Midbrain (tissue), 1 donor: ENCODE results near the gene NRXN3.
"Not testable (repeated sequence)": the region's sequence is repeated elsewhere in the genome, so short reads cannot be mapped to it uniquely, and the experiment has no call there.

Source experiments
- DNase-seq: peaks from one replicate; lab custom pipeline; 2025; lab: John Stamatoyannopoulos, UW

NRXN3 gene

DNA sequence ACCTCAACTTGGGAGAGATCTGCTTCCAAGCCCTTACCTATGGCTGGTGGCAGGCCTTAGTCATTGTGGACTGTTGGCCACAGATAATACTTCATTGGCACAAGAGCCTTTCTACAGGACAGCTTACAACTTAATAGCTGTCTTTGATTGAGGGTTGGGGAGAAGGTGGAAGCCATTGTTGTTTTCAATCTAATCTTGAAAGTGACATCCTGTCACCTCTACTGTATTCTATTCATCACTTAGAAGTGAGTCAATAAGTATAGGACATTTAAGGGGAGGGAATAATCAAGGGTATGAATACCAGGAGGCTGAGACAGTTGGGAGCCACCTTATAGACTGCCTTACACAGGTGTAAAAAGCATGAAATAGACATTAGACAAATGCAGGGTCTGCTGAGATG lies 906.3 kb downstream of the NRXN3 start:
- DNase-seq: no peak

- no peak for DNase-seq
Observed at GRCh38 chr14:79077096-79077495, 906.9 kb downstream of the NRXN3 start.

DNA sequence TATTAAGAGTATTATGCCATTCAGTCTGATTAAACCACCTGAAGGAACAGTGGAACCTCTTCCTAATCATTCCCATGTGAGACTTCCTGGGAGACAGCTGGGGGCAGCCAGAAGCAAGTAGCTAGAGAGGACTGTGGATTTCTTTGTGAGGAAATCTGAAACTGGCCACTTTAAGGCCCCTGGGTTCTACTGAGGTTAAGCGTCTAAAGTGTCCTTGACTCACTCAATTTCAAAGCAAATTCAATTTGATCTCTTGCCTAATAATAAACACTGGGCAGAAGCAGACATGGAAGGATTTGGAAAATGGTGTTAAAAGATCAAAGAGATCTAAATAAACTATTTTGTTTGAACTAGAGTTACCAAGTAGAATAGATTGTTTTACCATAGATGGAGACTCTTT lies 909.9 kb downstream of the NRXN3 start:
- no peak for DNase-seq

GRCh38 chr14:79082883-79083282 lies 912.7 kb downstream of the NRXN3 start:
- no peak for DNase-seq

DNA sequence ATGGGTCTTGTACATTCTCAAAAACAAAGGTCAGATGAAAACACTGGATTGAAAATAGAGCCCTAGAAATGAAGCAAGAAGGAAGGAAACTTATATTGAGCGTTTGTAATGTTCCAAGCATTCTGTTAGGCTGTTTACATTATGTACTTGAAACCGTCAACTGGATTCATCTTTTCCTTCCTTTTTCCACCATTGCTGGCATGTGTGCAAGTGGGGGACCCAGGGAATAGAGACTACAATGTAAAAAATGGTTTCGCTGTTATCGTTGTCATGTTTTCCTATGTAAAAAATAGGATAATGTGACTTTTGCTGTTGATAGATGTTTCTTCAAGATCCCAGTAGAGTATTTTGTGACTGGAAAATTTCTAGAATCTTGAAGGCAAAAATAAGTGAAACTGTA lies 913.2 kb downstream of the NRXN3 start:
- no peak for DNase-seq

DNA sequence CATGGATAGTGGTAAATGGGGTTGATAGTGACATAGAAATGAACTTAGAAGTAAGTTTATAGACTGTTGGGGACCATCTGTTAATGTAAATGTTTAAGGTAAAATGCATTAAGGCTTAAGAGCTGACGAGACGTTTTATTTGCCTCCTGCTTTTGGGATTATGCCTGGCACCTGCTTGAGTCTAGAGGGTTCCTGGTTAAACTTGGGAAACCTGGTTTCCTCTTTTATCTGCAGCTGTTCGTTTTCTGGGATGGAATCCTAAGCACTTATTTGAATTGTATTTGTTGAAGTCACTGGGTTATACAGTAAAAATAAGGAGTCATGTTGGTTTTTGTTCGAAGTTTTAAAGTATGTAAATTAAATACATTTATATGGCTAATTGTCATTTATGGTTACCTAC lies 914.7 kb downstream of the NRXN3 start:
- DNase-seq: no peak

- DNase-seq: no peak
Observed at GRCh38 chr14:79089576-79089975, 919.4 kb downstream of the NRXN3 start.

DNA sequence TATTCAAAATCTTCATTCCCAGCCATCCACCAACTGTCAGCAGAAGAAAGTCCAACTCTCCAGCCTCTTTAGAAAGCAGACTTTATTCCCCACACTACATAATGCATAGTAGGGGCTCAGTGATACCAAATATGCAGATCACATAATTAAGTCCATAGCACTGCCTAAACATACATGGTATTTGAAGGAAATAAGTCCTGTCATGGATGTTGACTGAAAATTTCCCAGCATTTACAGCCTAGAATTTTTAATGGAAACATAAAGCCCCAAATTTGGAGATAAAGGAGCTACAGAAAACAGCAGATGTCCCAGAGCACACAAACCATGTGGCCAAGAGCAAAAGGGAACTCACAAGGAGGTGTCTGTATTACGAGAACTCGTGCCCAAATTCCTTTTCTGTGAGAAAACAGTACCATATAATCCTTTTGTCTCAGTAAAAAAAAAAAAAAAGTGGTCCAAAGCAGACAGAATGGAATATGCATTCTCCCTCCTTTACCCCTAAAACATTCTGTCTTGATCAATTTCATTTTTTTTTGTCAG lies 920.5 kb downstream of the NRXN3 start:
- DNase-seq: no peak

- DNase-seq: no peak
Observed at GRCh38 chr14:79091381-79091963, 921.3 kb downstream of the NRXN3 start.

GRCh38 chr14:79093531-79093930 lies 923.4 kb downstream of the NRXN3 start:
- no peak for DNase-seq

DNA sequence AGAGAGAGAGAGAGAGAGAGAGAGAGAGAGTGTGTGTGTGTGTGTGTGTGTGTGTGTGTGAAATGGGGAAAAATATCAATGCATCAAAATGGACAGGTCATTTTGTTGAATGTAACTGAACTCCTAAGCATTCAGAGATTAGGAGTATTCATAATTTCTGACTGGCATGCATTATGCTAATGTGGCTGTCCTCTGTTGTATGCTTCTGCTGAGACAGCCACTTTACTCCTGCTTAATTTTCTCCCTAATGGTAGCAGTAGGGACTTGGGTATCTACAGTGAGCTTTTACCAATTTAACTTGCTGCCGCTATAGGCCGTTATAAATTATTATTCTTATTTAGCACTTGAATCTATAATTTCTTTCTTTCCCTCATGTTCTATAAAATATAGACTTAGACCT lies 924.8 kb downstream of the NRXN3 start:
- no peak for DNase-seq

DNA sequence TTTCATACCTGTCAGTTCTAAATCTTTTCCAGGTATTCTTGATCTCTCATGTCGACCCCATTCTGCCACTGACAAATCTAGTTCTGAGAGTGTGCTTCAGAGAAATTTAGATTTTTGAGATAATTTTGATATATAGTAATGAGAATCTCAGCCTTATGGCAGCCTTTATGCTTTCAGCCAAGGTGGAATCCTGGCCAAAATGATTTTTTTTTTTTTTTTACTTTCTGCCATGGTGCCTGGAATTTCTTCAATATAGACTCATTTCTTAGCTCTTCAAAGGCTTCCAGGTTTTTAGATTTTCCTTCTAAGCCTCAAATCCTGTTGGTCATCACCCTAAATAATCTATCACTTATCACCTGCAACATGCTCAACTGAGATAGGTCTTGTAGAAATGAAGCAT lies 926.6 kb downstream of the NRXN3 start:
- no peak for DNase-seq

GRCh38 chr14:79098324-79098723 lies 928.2 kb downstream of the NRXN3 start:
- DNase-seq: no peak

GRCh38 chr14:79100578-79100977 lies 930.4 kb downstream of the NRXN3 start:
- DNase-seq: no peak

DNA sequence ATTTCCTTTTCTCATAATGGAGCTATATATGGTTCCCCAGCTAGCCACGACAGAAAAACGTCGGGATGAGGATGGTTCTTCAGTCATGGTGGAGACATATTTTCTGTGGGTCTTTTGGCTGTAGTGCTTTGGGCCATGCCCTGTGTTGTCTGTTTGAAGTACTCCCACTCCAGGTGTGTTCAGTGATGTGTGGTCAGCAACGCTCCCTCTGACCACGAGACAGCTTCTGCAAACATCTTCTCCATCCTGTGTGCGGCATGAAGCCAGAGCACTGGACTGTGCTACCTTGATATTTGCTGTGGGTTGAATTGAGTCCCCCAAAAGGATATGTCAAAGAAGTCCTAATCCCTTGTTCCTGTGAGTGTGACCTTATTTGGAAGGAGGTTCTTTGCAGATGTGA lies 931.2 kb downstream of the NRXN3 start:
- no peak for DNase-seq

DNA sequence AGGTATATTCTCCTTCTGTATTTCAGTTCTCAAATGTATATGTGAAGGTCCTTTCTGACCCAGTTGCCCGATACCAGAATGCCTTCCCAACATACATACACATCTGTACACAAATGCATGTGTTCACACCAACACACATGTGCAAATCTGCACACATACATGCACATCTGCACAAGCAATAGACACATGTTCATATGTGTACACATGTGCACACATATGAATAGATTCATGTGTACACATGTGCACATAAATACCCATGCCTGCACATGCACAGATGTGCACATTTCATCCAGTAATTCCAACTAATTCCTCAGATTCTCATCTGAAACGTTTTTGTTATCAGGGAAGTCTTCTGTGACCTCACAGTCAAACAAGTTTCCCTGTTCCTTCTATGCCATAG lies 933.6 kb downstream of the NRXN3 start:
- DNase-seq: no peak

GRCh38 chr14:79110564-79110963 lies 940.4 kb downstream of the NRXN3 start:
- not testable (repeated sequence) for DNase-seq

DNA sequence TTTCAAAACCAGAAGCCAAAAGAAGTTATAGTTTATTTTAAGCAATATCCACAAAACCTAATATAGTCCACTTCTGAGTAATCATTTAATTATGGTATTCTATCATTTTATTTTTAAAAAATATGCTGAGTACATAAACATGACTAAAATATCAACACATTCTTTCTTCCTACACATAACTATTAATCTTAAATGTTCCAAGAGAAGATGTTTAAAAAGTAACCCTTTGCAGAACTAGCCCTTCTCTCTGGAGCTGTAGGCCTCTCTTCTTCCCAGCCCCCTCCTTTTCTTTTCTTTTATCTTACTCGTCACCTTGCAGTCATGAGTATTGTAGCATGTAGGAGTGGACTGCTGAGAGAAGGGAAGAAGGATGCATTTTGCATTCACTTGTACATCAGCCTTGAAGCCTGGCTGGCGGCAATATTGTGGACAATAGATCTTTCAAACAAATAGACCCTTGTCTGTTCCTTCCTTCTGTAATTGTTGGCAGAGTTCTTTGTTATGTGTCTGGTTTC lies 941.9 kb downstream of the NRXN3 start:
- DNase-seq: peak; percentile 5

- DNase-seq: no peak
Observed at GRCh38 chr14:79117561-79117960, 947.4 kb downstream of the NRXN3 start.

DNA sequence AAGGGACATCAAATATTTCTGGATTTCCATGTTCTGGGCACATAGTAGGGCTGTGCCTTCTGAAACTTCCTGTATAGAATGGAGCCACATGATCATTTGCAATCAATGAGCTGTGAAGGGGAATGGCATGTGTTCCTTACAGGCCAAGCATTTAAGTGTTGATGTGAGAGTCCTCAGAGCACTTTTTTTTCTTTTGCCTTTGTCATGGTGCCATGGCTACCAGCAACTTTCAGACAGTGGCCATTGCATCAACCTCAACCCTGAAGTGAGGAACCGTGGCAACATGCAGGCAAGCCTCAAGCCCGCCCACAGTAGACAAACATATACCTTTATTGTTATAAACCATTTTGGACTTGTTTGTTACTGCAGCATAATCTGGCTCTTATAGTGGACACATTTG lies 948.1 kb downstream of the NRXN3 start:
- DNase-seq: no peak

DNA sequence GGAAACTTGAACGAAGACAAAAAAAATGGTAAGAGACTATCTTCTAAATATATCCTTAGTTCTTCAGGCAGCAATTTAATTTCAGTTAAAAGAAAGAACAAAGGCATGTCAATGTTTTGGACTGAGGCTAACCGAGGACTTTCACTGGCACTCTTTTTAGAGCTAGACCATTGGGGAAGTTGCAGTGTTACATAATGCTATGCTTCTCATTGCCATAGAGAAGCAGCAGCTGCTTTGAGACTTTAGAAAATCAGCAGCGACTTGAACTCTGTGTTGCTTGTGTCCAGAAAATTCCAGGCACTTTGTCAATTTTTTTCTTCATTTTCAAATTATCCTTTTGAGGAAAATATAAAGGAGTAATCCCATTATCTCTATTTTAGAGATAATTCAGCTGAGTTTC lies 964.2 kb downstream of the NRXN3 start:
- DNase-seq: peak; percentile 59

- DNase-seq: peak; percentile 3
Observed at GRCh38 chr14:79136071-79137044, 966.2 kb downstream of the NRXN3 start.

DNA sequence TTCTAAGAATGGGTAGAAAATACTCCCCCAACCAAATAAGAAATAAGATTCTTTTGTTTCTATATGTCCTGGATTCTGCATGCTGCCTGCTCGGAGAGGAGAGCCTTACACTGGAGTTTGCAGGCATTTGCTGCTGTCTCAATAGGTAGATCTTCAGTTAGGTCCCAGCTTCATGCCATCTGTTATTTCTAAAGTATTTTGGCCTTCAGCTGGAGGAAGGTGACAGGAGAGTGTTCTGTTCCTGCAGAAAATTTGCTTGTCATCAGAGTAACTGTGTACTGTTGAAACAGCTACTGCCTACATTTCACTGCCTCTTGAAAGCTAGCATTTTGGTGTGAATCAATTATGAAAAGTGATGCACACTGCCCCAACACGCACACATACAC lies 966.9 kb downstream of the NRXN3 start:
- DNase-seq: no peak
